K562 (cell line): ENCODE data around the gene GPR3. TPM values are rescaled to one million over a fixed set of nuclear protein-coding genes. Genes with fewer than 3 reads are reported as not detected.

Source experiments
- CEBPB ChIP-seq: fragments of 450-650 bp; IDR thresholded peaks from 2 replicates; pipeline ENCODE4 v1.6.1; 2016; ENCODE audit warnings: missing genetic modification characterization, missing compliant biosample characterization
- ETS2 ChIP-seq: IDR thresholded peaks from 2 replicates; pipeline ENCODE4 v1.6.1; 2016; ENCODE audit warnings: borderline replicate concordance, missing genetic modification characterization, mild to moderate bottlenecking, moderate library complexity, missing compliant biosample characterization; ENCODE audit not compliant: poor library complexity, severe bottlenecking
- PHF20 ChIP-seq: fragments of 450-650 bp; IDR thresholded peaks from 2 replicates; pipeline ENCODE4 v1.6.1; 2018; ENCODE audit not compliant: partially characterized antibody
- POLR2AphosphoS2 ChIP-seq: IDR thresholded peaks from 2 replicates; pipeline ENCODE4 v1.6.1; 2012; ENCODE audit warnings: low read length, improper control_type of control experiment
- POLR2G ChIP-seq: fragments of 200-400 bp; formaldehyde crosslinking; IDR thresholded peaks from 2 replicates; pipeline ENCODE4 v1.6.1; 2017; ENCODE audit warnings: low read depth, mild to moderate bottlenecking, antibody characterized with exemption, low read length, moderate library complexity
- PTRF ChIP-seq: fragments of 450-650 bp; IDR thresholded peaks from 2 replicates; pipeline ENCODE4 v1.6.1; 2016; ENCODE audit warnings: mild to moderate bottlenecking, missing genetic modification characterization, missing compliant biosample characterization
- RBM39 ChIP-seq: fragments of 200-400 bp; formaldehyde crosslinking; optimal IDR thresholded peaks from 2 replicates; pipeline ENCODE3; 2018; ENCODE audit warnings: low read depth, low read length
- RERE ChIP-seq: sonication (generic); formaldehyde crosslinking; IDR thresholded peaks from 2 replicates; pipeline ENCODE4 v1.8.0; 2023; ENCODE audit warnings: missing genetic modification reagents, mild to moderate bottlenecking, borderline replicate concordance
- SAP30 ChIP-seq: fragments of 200-600 bp; sonication (generic); IDR thresholded peaks from 2 replicates; pipeline ENCODE4 v1.6.1; 2012; ENCODE audit warnings: borderline replicate concordance, low read depth, mild to moderate bottlenecking, moderate library complexity, low read length, control low read depth, inconsistent platforms; ENCODE audit not compliant: insufficient read depth, poor library complexity, severe bottlenecking
- TFAP4 ChIP-seq: sonication (generic); formaldehyde crosslinking; IDR thresholded peaks from 2 replicates; pipeline ENCODE4 v1.8.0; 2022; ENCODE audit warnings: missing genetic modification reagents, mild to moderate bottlenecking, moderate library complexity, borderline replicate concordance
- THRAP3 ChIP-seq: fragments of 450-650 bp; IDR thresholded peaks from 2 replicates; pipeline ENCODE4 v1.6.1; 2016; ENCODE audit warnings: mild to moderate bottlenecking, inconsistent platforms, borderline replicate concordance
- VEZF1 ChIP-seq: fragments of 200-800 bp; sonication (Bioruptor generic); IDR thresholded peaks from 2 replicates; pipeline ENCODE4 v1.6.1; 2017; ENCODE audit warnings: missing genetic modification characterization, missing compliant biosample characterization
- ZBTB49 ChIP-seq: sonication (generic); formaldehyde crosslinking; IDR thresholded peaks from 2 replicates; pipeline ENCODE4 v1.8.0; 2022; ENCODE audit warnings: missing genetic modification reagents, mild to moderate bottlenecking, borderline replicate concordance
- ZNF277 ChIP-seq: fragments of 250-450 bp; sonication (Bioruptor Pico); IDR thresholded peaks from 2 replicates; pipeline ENCODE4 v1.8.0; 2022; ENCODE audit warnings: inconsistent platforms, mild to moderate bottlenecking, moderate library complexity, borderline replicate concordance
- polyA plus RNA-seq, 8 experiments: library from polyadenylated mRNA; depleted of rRNA in 4 of 8; stranded (reverse) in 5 of 8; unstranded in 3 of 8; fragments of >200 nt; fragmentation: Nextera tagmentation in 2 of 8; fragmentation: Illumina TruSeq in 1 of 8; extraction: Ambion mirVana in 2 of 8; extraction: Trizol in 1 of 8; gene quantifications; 2 replicates each; pipeline versions ENCODE4 v1.2.1 to v1.2.3, GENCODE V29; 2011 to 2014; ENCODE audit warnings: inconsistent platforms in 1 of 8, missing spikeins in 1 of 8
- total RNA-seq, 7 experiments: library from RNA; depleted of rRNA in 6 of 7; stranded (reverse); fragments of >200 nt in 6 of 7; fragmentation: Illumina TruSeq in 2 of 7; extraction: Trizol in 2 of 7; gene quantifications; 2 replicates each; pipeline versions ENCODE4 v1.2.1 to v1.2.3, GENCODE V29; 2011 to 2021; ENCODE audit warnings: low replicate concordance in 1 of 7

GPR3 gene
- total and polyA plus RNA-seq, 9 of the 15 experiments (the other 6 are each of a cell fraction or from before 2014, with no cell fraction given), result 0.24 to 11.5 (median 3.7) TPM

GRCh38 chr1:27395441-27396195, 3.2 kb downstream of the GPR3 start (continued):
- TF ChIP-seq SAP30 (no peak), POLR2AphosphoS2 (peak; percentile 73; the same call in 1 of the 2 replicates), CEBPB (no peak), ETS2 (tag) (no peak), PHF20 (no peak), VEZF1 (0 out of 2 replicates have a peak, but pooled peaks have one; percentile 24), POLR2G (peak; percentile 57), ZNF277 (CRISPR knock-in tag) (no peak), RBM39 (no peak), ZBTB49 (no peak), TFAP4 (CRISPR knock-in tag) (peak; percentile 87), THRAP3 (no peak), PTRF (no peak), RERE (CRISPR knock-in tag) (no peak)
